Measurements from ENCODE around the gene TNS4.

TNS4 gene

DNA sequence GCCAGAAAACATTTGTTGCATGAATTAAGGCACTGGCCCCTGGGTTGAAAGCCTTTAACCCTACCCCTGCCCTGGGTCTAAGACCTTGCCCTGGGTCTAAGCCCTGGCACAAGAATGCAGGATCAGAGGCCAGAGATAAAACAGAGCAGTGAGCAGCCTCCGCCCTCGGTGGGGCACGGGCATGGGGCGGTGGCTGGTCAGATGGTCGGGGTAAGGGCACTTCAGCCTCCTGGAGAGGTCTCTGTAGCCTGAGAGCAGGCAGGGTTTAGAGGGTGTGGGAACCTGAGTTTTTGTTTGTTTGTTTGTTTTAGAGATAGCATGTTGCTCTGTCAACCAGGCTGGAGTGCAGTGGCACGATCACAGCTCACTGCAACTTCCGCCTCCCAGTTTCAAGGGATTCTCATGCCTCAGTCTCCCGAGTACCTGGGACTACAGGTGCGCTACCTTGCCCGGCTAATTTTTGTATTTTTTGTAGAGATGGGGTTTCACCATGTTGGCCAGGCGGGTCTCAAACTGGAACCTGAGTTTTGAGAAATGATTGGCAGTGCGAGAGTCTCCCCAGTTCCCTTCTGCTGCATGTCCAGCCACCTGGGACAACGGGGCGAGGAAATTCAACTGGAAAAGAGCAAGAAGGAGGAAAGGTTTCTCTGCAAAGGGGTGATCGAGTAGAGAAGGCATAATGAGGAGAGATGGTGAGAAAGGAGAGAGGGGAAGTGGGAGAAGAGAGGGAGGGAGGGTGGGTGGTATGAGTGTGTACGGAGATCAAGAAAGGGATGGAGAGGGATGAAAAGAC lies 27.7 kb downstream of the TNS4 start:
- no peak for DNase-seq (ENCODE audit: low read depth in 2 of 2)
- TF ChIP-seq, protein P1, sequence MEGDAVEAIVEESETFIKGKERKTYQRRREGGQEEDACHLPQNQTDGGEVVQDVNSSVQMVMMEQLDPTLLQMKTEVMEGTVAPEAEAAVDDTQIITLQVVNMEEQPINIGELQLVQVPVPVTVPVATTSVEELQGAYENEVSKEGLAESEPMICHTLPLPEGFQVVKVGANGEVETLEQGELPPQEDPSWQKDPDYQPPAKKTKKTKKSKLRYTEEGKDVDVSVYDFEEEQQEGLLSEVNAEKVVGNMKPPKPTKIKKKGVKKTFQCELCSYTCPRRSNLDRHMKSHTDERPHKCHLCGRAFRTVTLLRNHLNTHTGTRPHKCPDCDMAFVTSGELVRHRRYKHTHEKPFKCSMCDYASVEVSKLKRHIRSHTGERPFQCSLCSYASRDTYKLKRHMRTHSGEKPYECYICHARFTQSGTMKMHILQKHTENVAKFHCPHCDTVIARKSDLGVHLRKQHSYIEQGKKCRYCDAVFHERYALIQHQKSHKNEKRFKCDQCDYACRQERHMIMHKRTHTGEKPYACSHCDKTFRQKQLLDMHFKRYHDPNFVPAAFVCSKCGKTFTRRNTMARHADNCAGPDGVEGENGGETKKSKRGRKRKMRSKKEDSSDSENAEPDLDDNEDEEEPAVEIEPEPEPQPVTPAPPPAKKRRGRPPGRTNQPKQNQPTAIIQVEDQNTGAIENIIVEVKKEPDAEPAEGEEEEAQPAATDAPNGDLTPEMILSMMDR (IDR thresholded peaks at IDR 0.05; ENCODE audit: low read depth, low read length), result no peak
- H3K4me3 ChIP-seq (replicated peaks in 1 of 2; ENCODE audit: low read depth in 2 of 2, low read length in 2 of 2), result no peak overlapping the region

DNA sequence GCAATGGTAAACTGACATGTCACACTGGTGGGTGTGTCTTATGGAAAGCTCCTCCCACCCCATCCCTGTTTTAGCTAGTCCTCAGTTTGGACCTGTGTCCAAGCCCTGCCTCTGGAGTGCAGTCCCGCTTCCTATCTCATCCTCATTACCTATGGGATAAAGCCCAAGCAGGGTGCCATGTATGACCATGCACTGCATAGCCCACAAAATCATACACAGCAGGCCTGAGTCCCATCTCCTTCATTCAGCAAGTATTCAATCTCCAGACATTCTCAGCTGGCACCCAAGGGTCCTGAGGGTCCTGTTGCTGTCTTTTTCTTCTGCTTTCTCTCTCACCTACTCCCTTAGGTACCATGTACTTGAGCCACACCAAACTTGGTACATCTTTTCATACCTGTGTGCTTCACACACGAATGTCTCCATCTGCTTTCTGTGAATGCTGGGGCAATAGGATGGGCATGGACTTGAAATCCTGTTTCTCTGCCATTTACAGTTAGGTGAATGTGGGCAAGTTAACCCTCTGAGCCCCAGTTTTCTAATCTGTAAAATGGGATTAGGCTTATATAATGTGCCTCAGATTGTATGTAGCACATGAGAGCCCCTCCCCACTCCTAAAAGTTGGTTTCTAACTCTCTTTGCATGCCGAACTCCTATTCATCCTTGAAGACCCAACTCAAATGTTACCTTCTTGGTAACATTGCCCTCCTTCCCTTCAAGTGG lies 28.5 kb downstream of the TNS4 start:
- DNase-seq (ENCODE audit: low read depth in 2 of 2), result peak; percentile 61 to 63
- no peak overlapping the region for H3K4me3 ChIP-seq (replicated peaks in 1 of 2; ENCODE audit: low read depth in 2 of 2, low read length in 2 of 2)
- TF ChIP-seq, protein P1 (IDR thresholded peaks at IDR 0.05; ENCODE audit: low read depth, low read length), result no peak

DNA sequence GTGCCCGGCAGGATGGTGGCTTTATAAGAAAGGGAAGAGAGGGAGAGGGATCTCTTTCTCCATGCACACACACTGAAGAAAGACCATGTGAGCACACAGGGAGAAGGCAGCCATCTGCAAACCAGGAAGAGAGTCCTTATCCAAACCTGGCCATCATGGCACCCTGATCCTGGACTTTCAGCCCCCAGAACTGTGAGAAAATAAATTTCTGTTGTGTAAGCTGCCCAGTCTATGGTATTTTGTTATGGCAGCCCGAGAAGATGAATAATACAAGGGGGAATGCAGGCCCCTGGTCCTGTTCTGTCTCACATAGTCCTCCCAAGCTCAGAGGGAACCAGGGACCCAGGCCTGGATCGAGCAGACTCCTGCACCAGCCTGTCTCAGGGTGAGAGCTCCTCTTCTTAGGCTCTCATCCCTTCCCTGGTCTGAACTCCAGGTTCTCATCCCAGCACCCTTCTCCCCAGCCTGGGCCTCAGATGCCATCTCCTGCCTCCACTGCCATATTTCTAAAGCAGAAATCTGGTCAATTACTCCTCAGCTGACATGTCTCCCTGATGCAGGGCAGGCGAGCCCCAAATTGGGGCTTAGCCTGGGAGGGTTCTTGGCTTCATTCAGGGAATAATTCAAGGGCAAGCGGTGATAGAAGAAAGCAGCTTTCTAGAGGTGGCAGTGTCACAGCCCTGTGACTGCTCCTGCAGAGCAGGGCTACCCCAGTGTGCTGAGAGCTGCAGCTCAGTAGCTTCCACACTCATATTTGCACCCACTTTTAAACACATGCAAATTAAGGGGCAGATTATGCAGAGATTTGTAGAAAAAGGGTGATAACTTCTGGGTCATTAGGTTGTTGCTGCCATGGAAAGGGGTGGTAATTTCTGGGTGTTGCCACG lies 29.3 kb downstream of the TNS4 start:
- peak in 1 of 2 donors; percentile 52 for DNase-seq (ENCODE audit: low read depth in 2 of 2)
- TF ChIP-seq, protein P1 (IDR thresholded peaks at IDR 0.05; ENCODE audit: low read depth, low read length), result no peak
- H3K4me3 ChIP-seq (replicated peaks in 1 of 2; ENCODE audit: low read depth in 2 of 2, low read length in 2 of 2), result no peak overlapping the region

DNA sequence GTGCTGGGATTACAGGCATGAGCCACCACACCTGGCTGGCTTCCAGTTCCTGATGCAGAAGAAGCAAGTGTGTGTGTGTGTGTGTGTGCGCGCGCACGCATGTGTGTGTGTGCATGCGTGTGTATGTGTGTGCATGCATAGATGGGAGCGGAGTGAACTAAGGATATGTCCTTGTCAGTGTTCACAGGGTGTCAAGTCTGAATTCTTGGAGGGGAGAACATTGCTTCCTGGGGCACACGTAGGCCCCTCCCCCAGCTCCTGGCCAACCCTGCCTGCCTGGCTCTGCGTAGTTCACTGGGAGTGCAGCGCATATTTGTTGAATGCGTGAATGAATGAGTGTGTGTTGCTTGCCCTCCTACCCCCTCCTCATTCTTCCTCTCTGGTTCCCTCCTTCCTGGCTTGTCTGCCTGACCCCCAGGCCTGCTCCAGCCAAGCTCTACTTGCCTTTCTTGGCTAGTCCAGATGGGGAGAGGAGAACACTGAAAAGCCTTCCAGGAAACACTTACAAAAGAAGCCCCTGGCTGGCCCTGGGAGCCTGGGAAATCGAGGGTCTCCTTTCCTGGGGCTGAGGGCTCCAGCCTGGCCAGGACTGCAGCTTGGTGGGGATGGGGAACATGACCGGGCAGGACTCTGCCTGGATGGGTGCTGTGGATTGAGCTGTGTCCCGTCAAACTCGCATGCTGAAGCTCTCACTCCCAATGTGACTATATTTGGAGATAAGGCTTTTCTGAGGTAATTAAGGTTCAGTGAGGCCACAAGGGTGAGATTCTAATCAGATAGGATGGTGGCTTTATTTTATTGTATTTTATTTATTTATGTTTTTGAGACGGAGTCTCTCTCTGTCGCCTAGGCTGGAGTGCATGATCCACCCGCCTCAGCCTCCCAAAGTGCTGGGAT lies 30.2 kb downstream of the TNS4 start:
- peak; percentile 59 to 84 for DNase-seq (ENCODE audit: low read depth in 2 of 2)
- TF ChIP-seq, protein P1 (IDR thresholded peaks at IDR 0.05; ENCODE audit: low read depth, low read length), result no peak
- H3K4me3 ChIP-seq (replicated peaks in 1 of 2; ENCODE audit: low read depth in 2 of 2, low read length in 2 of 2), result no peak overlapping the region

DNA sequence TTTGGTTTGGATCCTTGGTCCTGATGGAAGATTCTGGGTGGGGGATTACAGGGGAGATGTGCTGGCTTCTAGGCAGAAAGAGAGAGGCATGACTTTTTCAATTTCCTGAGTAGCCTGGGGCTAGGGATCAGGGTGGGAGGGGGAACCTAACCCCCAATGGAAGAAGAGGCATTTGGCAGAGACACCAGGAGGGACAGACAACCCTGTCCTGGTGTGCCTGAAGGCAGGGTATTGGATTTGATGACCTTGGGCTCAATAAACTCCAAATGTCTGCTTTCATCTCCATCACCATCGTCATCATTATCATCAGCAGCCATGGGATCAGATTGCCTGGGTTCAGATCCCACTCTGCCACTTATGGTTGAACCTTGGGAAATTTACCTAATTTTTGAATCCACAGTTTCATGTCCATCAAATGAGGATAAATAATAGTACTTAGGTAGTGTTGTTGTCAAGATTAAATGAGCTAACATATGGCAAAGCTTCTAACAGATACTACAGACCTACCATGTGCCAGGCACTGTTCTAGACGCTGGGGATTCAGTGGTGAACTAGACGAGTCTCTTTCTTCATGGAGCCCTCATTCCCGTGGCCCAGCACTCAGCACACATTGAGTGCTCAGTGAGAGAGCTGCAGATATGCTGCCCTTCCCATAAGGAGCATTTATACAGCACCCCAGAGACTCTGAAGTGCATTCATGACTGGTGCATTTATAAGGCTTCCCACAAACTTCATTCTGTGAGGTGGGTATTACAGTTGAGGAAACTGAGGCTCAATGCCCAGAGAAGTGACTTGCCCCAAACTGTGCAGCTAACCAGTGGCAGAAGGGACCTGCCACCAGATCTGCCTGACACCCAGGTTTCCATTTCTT lies 31.4 kb downstream of the TNS4 start:
- no peak overlapping the region for H3K4me3 ChIP-seq (replicated peaks in 1 of 2; ENCODE audit: low read depth in 2 of 2, low read length in 2 of 2)
- TF ChIP-seq, protein P1 (IDR thresholded peaks at IDR 0.05; ENCODE audit: low read depth, low read length), result no peak
- peak in 1 of 2 donors; percentile 45 for DNase-seq (ENCODE audit: low read depth in 2 of 2)

All from cardiac fibroblast (primary cell).